BLaER1 treated with 17β-estradiol and CSF1 and Interleukin-3, amounts not matched to agents 10 nM and 100 nM (cell line): ENCODE data around the gene SF3A2.

Experiments used
- H3K27ac ChIP-seq, 11 experiments: shearing (Covaris generic); formaldehyde crosslinking; 2 replicates each; pipeline ENCODE4 v1.8.1; 2022
- H3K27me3 ChIP-seq, 11 experiments: shearing (Covaris generic); formaldehyde crosslinking; 2 replicates each; pipeline ENCODE4 v1.8.1; 2022
- H3K36me3 ChIP-seq, 11 experiments: shearing (Covaris generic); formaldehyde crosslinking; 2 replicates each; pipeline ENCODE4 v1.8.1; 2022
- H3K4me1 ChIP-seq, 10 experiments: shearing (Covaris generic); formaldehyde crosslinking; 2 replicates each; pipeline ENCODE4 v1.8.1; 2022
- H3K4me2 ChIP-seq, 11 experiments: shearing (Covaris generic); formaldehyde crosslinking; 2 replicates each; pipeline ENCODE4 v1.8.1; 2022
- H3K4me3 ChIP-seq, 10 experiments: shearing (Covaris generic); formaldehyde crosslinking; 2 replicates each; pipeline ENCODE4 v1.8.1; 2022
- H3K9ac ChIP-seq, 11 experiments: shearing (Covaris generic); formaldehyde crosslinking; 2 replicates each; pipeline ENCODE4 v1.8.1; 2022
- H3K9me3 ChIP-seq, 11 experiments: shearing (Covaris generic); formaldehyde crosslinking; replicated peaks in 1 of 11; 2 replicates each; pipeline ENCODE4 v1.8.1; 2022
- H4K20me1 ChIP-seq, 11 experiments: shearing (Covaris generic); formaldehyde crosslinking; 2 replicates each; pipeline ENCODE4 v1.8.1; 2022
- Cebpa-rat ChIP-seq, 11 experiments: shearing (Covaris generic); IDR thresholded peaks; 2 replicates each; pipeline ENCODE4 v1.8.1; 2022

Gene SF3A2

GRCh38 chr19:2226051-2226839, 10.4 kb upstream of the SF3A2 start:
- Histone ChIP-seq H3K9me3 (no peaks in the 10 kb centered on the region), H3K27ac (peak overlapping the region in 2 of 11 experiments; percentile 75 to 79; a peak in 3 of 22 replicates), H3K4me2 (peak overlapping the region in 7 of 11 experiments; percentile 56 to 94 (median 83); a peak in 12 of 22 replicates), H4K20me1 (peaks cover 88 to 100% (median 97%) of the 10 kb centered on the region in 11 experiments), H3K27me3 (peaks cover 0 to 12% (median 0%) of the 10 kb centered on the region in 11 experiments; a peak in 1 of 22 replicates), H3K36me3 (peaks cover 67 to 84% (median 74%) of the 10 kb centered on the region in 11 experiments), H3K4me3 (no peak overlapping the region), H3K9ac (peak overlapping the region in 6 of 11 experiments; percentile 3 to 74 (median 42); a peak in 6 of 22 replicates), H3K4me1 (peaks cover 50 to 100% (median 98%) of the 10 kb centered on the region in 10 experiments)
- no peak for TF ChIP-seq Cebpa-rat (IDR thresholded peaks at IDR 0.05)

DNA sequence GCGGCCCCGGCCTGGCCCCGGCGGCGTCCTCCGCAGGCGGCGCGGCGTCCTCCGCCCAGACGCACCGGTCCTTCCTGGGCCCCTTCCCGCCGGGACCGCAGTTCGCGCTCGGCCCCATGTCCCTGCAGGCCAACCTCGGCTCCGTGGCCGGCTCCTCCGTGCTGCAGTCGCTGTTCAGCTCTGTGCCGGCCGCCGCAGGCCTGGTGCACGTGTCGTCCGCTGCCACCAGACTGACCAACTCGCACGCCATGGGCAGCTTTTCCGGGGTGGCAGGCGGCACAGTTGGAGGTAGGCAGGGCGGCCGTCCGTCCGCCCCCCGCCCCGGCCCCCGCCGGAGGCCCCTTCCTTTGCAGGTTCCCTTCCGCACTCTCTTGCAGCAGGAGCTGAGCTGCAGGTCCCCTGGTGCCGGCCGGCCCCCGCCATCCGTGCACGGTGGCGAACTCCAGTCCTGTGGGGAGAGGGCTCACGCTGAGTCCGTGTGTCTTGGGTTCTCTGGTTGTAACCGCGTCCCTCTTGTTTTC, 9.7 kb upstream of the SF3A2 start:
- peaks cover 45 to 100% (median 98%) of the 10 kb centered on the region in 10 experiments for H3K4me1 ChIP-seq
- H3K9ac ChIP-seq: peak overlapping the region in 1 of 11 experiments; percentile 27; a peak in 2 of 22 replicates
- no peaks in the 10 kb centered on the region for H3K9me3 ChIP-seq
- TF ChIP-seq Cebpa-rat (IDR thresholded peaks at IDR 0.05): no peak
- H3K4me2 ChIP-seq: peak overlapping the region; percentile 44 to 94 (median 65); a peak in 20 of 22 replicates
- no peak overlapping the region for H3K4me3 ChIP-seq
- peaks cover 88 to 100% (median 97%) of the 10 kb centered on the region in 11 experiments for H4K20me1 ChIP-seq
- peak overlapping the region in 2 of 11 experiments; percentile 28 to 62; a peak in 3 of 22 replicates for H3K27ac ChIP-seq
- peaks cover 74 to 87% (median 77%) of the 10 kb centered on the region in 11 experiments for H3K36me3 ChIP-seq
- peaks cover 0 to 12% (median 0%) of the 10 kb centered on the region in 11 experiments; a peak in 1 of 22 replicates for H3K27me3 ChIP-seq

- no peaks in the 10 kb centered on the region for H3K9me3 ChIP-seq
- no peak for TF ChIP-seq Cebpa-rat (IDR thresholded peaks at IDR 0.05)
- peaks cover 0 to 7% (median 0%) of the 10 kb centered on the region in 11 experiments; a peak in 1 of 22 replicates for H3K27me3 ChIP-seq
- H4K20me1 ChIP-seq: peaks cover 88 to 100% (median 97%) of the 10 kb centered on the region in 11 experiments
- peak overlapping the region in 8 of 11 experiments; percentile 25 to 70 (median 50); a peak in 12 of 22 replicates for H3K9ac ChIP-seq
- peaks cover 72 to 87% (median 77%) of the 10 kb centered on the region in 11 experiments for H3K36me3 ChIP-seq
- H3K4me1 ChIP-seq: peaks cover 39 to 100% (median 97%) of the 10 kb centered on the region in 10 experiments
- H3K4me2 ChIP-seq: peak overlapping the region; percentile 54 to 94 (median 77)
- peak overlapping the region in 7 of 11 experiments; percentile 14 to 62 (median 48); a peak in 10 of 22 replicates for H3K27ac ChIP-seq
- 0 out of 20 replicates have a peak overlapping the region, but pooled peaks of 1 of the 10 experiments have one; percentile 34 for H3K4me3 ChIP-seq
These were observed 9.0 kb upstream of the SF3A2 start for GRCh38 chr19:2227415-2228156.

DNA sequence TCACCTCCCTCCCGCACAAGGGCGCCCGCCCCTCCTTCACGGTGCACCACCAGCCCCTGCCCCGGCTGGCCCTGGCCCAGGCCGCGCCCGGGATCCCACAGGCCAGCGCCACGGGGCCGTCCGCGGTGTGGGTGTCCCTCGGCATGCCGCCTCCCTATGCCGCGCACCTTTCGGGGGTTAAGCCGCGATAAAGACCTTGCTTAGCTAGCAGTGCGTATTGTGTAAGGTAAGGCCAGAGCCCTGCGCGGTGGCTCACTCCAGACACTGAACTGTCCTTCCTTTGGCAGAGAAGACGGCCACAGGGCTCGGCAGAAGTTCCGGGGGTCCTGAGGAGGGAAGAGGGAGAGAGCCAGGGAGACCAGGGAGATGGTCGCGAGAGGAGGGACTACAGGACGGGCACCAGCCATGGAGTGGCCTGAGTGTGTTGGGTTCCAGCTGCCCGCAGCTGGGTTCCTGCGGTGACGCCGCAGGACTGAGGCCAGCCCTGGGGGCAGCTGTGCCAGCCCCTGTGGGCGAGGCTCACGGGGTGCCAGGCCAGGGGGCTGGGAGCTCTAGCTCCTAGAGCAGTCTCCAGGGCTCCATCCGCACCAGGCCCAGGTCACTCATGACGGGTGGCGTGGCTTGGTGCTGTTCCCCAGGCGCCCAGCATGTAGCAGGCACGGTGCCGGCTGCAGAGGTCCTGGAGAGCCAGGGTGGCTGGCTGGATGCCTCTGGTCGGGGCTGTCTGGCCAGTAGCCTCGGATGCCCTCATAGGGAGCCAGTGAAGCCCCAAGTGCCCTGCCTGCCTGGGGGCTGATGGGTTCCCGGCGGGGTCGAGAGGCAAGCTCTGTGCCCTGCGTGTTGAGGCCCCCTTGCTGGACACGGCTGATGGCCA, 8.2 kb upstream of the SF3A2 start:
- peak overlapping the region; percentile 54 to 94 (median 77); a peak in 21 of 22 replicates for H3K4me2 ChIP-seq
- peaks cover 74 to 88% (median 84%) of the 10 kb centered on the region in 11 experiments for H3K36me3 ChIP-seq
- peak overlapping the region in 8 of 11 experiments; percentile 25 to 70 (median 50); a peak in 16 of 22 replicates for H3K9ac ChIP-seq

DNA sequence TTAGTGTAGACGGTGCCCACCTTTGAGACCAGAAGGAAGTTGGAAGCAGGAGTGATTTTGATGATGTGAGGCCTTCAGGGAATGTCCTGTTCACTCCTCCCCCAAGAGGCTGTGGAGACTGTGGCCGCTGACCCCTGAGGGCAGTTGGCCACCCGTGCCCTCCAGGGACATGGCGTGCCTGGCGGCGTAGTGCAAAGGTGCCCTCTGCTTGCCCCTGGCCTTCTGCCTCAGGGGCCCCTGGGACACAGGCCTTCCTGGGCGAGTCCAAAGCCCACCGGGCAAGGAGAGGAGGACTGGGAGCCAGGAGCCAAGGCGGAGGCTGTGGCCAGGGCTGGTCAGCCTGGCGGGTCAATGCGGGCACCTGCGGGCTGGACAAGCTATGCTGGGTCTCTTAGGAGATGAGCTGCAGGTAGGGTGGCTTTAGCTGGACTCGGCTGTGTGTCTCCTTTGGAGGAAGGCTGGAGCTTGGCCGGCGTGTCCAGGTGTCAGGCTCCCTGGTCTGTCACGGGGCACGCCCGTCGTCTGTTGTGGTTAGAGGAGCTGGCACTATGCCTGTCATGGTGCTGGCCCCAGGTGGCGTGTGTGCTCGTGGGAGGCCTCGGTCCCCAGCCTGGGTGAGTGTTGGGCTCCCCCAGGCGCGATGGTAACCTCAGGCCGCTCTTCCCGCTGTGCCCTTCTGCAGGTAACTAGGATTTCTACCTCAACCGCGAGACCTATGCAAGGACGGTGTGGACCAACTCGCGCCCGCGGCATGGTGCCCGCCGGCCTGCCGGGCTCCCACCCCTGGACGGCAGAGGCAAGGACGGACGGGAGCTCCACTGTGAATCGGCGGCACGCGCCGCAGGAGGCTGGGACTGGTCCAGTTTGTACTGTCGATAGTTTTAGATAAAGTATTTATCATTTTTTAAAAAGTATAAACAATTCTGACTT, 7.3 kb upstream of the SF3A2 start:
- H3K9me3 ChIP-seq: no peaks in the 10 kb centered on the region
- H3K27me3 ChIP-seq: no peaks in the 10 kb centered on the region
- H3K4me3 ChIP-seq: no peak overlapping the region
- H3K4me1 ChIP-seq: peaks cover 42 to 100% (median 97%) of the 10 kb centered on the region in 10 experiments
- peak overlapping the region in 6 of 11 experiments; percentile 11 to 70 (median 62); a peak in 11 of 22 replicates for H3K9ac ChIP-seq
- H4K20me1 ChIP-seq: peaks cover 92 to 100% (median 99%) of the 10 kb centered on the region in 11 experiments
- TF ChIP-seq Cebpa-rat (IDR thresholded peaks at IDR 0.05): no peak
- H3K27ac ChIP-seq: peak overlapping the region in 6 of 11 experiments; percentile 10 to 62 (median 48); a peak in 10 of 22 replicates
- peak overlapping the region in 9 of 11 experiments; percentile 9 to 94 (median 79); a peak in 15 of 22 replicates for H3K4me2 ChIP-seq
- peaks cover 81 to 95% (median 93%) of the 10 kb centered on the region in 11 experiments for H3K36me3 ChIP-seq

More for the DNA sequence above, 8.2 kb upstream of the SF3A2 start:
- Histone ChIP-seq H3K9me3 (no peaks in the 10 kb centered on the region), H4K20me1 (peaks cover 89 to 100% (median 98%) of the 10 kb centered on the region in 11 experiments), H3K4me1 (peaks cover 40 to 100% (median 97%) of the 10 kb centered on the region in 10 experiments), H3K4me3 (peak overlapping the region in 1 of 10 experiments; percentile 34; a peak in 2 of 20 replicates), H3K27me3 (peaks cover 0 to 6% (median 0%) of the 10 kb centered on the region in 11 experiments; a peak in 1 of 22 replicates), H3K27ac (peak overlapping the region in 7 of 11 experiments; percentile 14 to 62 (median 48); a peak in 11 of 22 replicates)
- TF ChIP-seq Cebpa-rat (IDR thresholded peaks at IDR 0.05): no peak

DNA sequence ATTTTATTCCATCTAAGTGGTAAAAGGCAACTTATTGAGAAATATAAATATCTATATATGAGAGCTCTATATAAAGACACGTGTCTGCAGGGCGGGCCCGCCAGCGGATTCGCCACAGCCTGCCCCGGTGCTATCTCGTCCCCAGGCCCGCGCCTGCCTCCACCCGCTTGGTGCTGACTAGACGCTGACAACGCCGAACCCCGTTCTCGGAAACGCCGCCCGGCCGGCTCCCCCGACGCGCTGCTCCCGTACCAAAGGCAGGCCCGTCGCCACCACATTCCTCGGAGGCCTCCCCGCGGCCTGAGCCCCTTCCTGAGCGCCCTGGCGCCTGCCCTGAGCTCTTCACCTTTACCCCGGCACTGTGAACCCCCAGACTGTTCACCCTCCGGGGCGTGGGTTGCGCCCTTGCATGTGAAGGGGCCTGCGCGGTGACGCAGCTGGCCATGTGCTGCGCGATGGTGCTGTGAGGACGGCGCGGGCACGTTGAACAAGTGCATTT, 6.5 kb upstream of the SF3A2 start:
- Histone ChIP-seq H3K27me3 (no peaks in the 10 kb centered on the region), H3K9me3 (no peaks in the 10 kb centered on the region), H3K4me2 (peak overlapping the region in 7 of 11 experiments; percentile 58 to 94 (median 80); a peak in 10 of 22 replicates), H3K27ac (peak overlapping the region in 1 of 11 experiments; percentile 55; a peak in 1 of 22 replicates), H3K9ac (peak overlapping the region in 5 of 11 experiments; percentile 28 to 67 (median 57); a peak in 6 of 22 replicates), H3K4me1 (peaks cover 49 to 100% (median 97%) of the 10 kb centered on the region in 10 experiments), H4K20me1 (peaks cover 92 to 100% (median 99%) of the 10 kb centered on the region in 11 experiments), H3K36me3 (peaks cover 76 to 93% (median 88%) of the 10 kb centered on the region in 11 experiments), H3K4me3 (no peak overlapping the region)
- no peak for TF ChIP-seq Cebpa-rat (IDR thresholded peaks at IDR 0.05)
